Large intestine (tissue), 3 donors: Measurements from ENCODE around the gene HIVEP1. TPM values are rescaled to one million over a fixed set of nuclear protein-coding genes. Genes with fewer than 3 reads are reported as not detected.
"Not testable (repeated sequence)": the region's sequence is repeated elsewhere in the genome, so short reads cannot be mapped to it uniquely, and the experiment has no call there.

Experiments used
- DNase-seq, 2 donors: peaks; one replicate each; pipeline versions ENCODE4 v3.0.0 to v3.0.0-alpha.2; 2013
- H3K27ac ChIP-seq: one replicate; pipeline ENCODE4 v1.5.1; 2013; ENCODE audit warnings: low read length
- H3K27me3 ChIP-seq: 2 replicates; pipeline ENCODE4 v1.6.1; 2013; ENCODE audit warnings: low read length; ENCODE audit not compliant: control insufficient read depth, insufficient read depth
- H3K36me3 ChIP-seq: 2 replicates; pipeline ENCODE4 v1.6.1; 2013; ENCODE audit warnings: low read length; ENCODE audit not compliant: control insufficient read depth, insufficient read depth
- H3K4me1 ChIP-seq: one replicate; pipeline ENCODE4 v1.6.1; 2013; ENCODE audit warnings: low read length; ENCODE audit not compliant: control insufficient read depth, insufficient read depth
- H3K4me3 ChIP-seq: one replicate; pipeline ENCODE4 v1.5.1; 2013; ENCODE audit warnings: low read length
- H3K9me3 ChIP-seq: one replicate; pipeline ENCODE4 v1.6.1; 2013; ENCODE audit warnings: mild to moderate bottlenecking, low read depth, low read length, moderate library complexity; ENCODE audit not compliant: control insufficient read depth
- WGBS: methylation state at CpG from one replicate; pipeline ENCODE4 v1.1.5; 2013; ENCODE audit warnings: low lambda C conversion rate; ENCODE audit not compliant: insufficient coverage; 5-methylcytosine and 5-hydroxymethylcytosine counted together
- polyA plus RNA-seq: library from polyadenylated mRNA; unstranded; fragments of 120-200 nt; gene quantifications from one replicate; pipeline ENCODE4 v1.2.1, GENCODE V29; 2013

HIVEP1 gene
- polyA plus RNA-seq, 1 donor: 24.2 TPM

DNA sequence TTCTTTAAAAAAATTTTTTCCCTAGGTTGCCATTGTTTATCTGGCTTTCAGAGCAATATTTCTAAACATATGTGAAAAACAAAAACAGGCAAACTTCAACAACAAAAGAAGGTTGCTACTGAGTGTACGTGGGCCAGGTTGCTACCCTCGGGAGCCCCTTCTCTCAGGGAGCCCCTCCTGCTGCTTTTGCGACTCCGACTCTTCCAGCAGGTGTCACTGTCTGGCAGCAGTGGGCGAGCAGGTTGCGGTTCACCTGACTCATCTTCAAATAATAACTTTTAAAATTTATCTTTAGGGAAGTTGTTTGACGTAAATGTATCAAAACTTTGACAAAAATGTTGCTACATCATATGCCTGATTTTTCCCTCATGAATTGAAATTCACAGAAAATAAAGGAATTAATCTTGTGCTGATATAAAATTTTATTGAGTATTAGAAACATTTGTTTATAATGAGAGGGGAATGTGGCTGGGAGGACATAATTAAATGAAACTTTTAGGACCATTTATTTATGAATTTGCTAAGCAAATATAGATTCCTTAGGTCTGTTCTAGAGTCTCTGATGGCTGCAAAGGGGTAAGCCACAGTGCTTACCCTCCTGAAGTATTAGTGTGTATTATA, 138.8 kb downstream of the HIVEP1 start:
- 48% methylated on average over 3 of the region's 7 CpGs for WGBS
- H3K27ac ChIP-seq: no peak overlapping the region

DNA sequence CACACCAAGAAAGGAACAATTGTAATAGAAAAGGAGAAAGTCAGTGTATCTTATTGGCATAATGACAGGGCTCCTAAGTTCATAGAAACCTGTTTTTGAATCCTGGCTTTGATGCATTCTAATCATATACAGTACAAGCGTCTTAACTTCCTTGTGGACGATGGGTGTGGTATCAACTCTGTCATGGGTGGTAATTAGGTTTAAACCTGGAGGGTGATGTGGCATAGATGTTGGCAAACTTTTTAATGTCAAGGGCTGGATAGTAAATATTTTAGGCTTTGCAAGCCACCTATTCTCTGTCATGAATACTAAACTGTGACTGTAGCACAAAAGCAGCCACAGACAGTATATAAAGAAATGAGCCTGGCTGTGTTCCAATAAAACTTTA, 139.3 kb downstream of the HIVEP1 start:
- peak in 1 of 2 donors; percentile 35 for DNase-seq
- Histone ChIP-seq H3K27me3 (no peaks in the 10 kb centered on the region), H3K4me1 (no peaks in the 10 kb centered on the region), H3K4me3 (no peak overlapping the region), H3K27ac (no peak overlapping the region), H3K9me3 (no peaks in the 10 kb centered on the region), H3K36me3 (peaks cover 8% of the 10 kb centered on the region)
- 80% methylated on average over 1 of the region's 2 CpGs for WGBS

More for the DNA sequence above, 138.8 kb downstream of the HIVEP1 start:
- Histone ChIP-seq H3K4me1 (no peaks in the 10 kb centered on the region), H3K9me3 (no peaks in the 10 kb centered on the region), H3K4me3 (no peak overlapping the region), H3K27me3 (no peaks in the 10 kb centered on the region), H3K36me3 (peaks cover 8% of the 10 kb centered on the region)
- DNase-seq: peak; percentile 26 to 46

DNA sequence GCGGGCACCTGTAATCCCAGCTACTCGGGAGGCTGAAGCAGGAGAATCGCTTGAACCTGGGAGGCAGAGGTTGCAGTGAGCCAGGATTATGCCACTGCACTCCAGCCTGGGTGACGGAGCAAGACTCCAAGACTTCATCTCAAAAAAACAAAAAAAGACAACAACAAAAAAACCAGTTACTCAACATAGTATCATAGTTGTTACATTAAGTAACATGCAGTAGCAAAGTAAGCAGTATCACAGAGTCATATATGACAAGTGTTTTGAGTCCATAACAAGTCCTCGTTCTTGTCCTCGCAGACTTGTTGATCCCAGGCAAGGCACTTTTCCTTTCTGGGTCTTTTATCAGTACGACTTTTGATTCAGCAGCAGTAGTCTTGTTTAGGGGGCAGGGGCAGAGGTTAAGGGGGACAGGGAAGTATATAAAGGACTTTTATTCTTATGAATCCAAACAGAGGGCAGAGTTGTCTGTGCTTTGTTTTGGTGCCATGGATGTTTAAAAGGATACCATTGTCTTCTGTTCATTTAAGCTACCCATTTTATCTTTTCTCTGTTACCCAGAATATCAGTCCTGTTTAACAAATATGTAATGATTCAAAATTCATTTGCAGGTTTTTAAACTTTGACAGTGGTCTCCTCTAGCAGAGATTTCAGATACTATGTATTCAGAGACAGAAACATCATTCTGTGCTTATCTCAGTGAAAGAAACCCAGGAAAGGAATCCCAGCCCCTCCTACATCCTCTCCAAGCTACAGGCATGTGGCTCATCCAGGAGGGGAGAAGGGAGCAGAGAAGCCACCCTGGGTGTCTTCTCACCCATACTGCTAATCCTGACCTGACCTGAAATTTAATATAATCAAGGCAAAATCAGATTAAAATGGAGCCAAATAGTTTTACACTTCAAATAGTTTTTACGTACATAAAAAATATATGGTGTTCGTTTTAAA, 140.2 kb downstream of the HIVEP1 start:
- H3K4me1 ChIP-seq: no peaks in the 10 kb centered on the region
- no peaks in the 10 kb centered on the region for H3K9me3 ChIP-seq
- no peak overlapping the region for H3K4me3 ChIP-seq
- no peak for DNase-seq
- no peak overlapping the region for H3K27ac ChIP-seq
- WGBS: 90% methylated on average over 4 of the region's 9 CpGs
- H3K36me3 ChIP-seq: peaks cover 5% of the 10 kb centered on the region
- no peaks in the 10 kb centered on the region for H3K27me3 ChIP-seq

DNA sequence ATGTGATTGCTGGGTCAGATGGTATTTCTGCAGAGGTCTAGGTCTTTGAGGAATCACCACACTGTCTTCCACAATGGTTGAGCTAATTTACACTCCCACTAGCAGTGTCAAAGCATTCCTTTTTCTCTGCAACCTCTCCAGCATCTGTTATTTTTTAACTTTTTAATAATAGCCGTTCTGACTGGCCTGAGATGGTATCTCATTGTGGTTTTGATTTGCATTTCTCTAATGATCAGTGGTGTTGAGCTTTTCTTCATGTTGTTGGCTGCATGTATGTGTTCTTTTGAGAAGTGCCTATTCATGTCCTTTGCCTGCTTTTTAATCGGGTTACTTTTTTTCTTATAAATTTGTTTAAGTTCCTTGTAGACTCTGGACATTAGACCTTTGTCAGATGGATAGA, 143.7 kb downstream of the HIVEP1 start:
- not testable (repeated sequence) for DNase-seq, H3K27ac ChIP-seq, H3K36me3 ChIP-seq, H3K27me3 ChIP-seq, H3K4me3 ChIP-seq, H3K9me3 ChIP-seq, H3K4me1 ChIP-seq
- 73% methylated on average over 2 of the region's 2 CpGs for WGBS

DNA sequence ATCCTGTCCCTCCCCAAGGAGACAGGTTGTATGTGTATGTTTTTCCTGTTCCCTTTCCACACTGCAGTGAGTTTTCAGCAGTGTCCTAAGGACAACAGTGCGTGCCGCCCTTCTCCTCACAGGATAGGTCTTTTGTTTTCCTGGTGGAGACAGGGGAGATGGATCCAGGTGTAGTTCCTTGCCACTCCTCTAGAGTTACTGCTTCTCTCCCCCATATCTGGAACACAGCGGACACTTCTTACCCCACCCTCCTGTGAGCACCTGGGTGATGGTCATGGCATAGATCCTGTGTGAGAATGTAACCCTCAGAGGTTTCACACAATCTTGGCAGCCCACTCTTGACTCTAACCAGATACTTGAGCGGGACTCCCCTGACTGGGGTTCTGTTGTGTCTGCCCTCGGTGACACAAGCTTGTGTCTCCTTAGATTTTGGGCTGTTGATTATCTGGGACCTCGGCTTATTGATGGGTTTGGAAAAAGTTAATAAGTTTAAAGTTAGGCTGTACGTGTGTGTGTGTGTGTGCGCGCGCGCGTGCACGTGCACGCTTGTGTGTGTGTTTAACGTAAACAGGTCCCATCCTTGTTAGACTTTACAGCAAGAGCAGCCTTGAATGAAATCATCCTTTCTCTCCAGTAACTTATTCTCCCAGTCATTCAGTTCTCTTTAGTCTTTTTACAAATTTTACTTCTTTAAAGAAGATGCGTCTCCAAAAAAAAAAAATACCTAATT, 146.7 kb downstream of the HIVEP1 start:
- no peak for DNase-seq
- Histone ChIP-seq H3K36me3 (peaks cover 26% of the 10 kb centered on the region), H3K27me3 (no peaks in the 10 kb centered on the region), H3K4me1 (no peaks in the 10 kb centered on the region), H3K4me3 (no peak overlapping the region), H3K27ac (no peak overlapping the region), H3K9me3 (no peaks in the 10 kb centered on the region)
- WGBS: 94% methylated on average over 5 of the region's 16 CpGs

DNA sequence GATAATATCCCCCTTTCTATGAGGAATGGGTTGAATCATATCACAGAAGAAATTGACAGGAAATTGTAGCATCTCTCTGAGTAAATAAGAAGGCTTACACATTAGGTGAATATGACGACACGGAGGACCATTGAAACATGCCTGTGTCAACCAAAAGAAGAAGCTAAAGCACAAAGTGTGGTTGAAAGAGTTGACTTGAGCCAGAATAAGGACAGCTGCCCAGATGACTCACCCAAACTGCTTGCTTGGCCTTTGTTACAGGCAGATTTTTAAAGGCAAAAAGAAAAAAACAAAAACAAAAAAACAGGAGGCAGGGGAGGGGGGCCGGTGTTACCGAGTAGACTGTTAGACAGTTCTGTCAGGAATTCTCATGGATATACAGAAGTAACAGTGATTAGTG, 148.2 kb downstream of the HIVEP1 start:
- Histone ChIP-seq H3K27ac (no peak overlapping the region), H3K36me3 (peaks cover 30% of the 10 kb centered on the region), H3K4me3 (no peak overlapping the region), H3K9me3 (no peaks in the 10 kb centered on the region), H3K4me1 (no peaks in the 10 kb centered on the region), H3K27me3 (no peaks in the 10 kb centered on the region)
- no peak for DNase-seq
- WGBS: 80% methylated on average over 2 of the region's 4 CpGs

DNA sequence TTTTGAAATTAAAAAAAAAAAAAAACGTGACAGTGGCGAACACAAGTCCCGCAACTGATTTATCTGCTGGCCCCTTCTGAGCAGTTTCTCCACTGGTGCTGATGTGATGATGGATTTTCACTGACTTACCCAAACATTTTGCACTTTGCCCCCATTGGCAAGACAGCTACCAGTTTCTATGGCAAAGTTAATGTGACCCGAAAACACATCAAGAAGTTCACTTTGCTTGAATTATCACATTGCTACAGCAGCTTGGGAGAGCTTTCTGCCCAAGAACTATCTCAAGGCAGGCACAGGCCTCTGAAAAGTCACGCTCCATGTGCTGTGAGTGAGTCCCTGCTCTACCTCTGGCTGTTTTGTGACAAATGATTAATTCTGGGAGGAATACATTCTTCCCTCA, 150.1 kb downstream of the HIVEP1 start:
- no peaks in the 10 kb centered on the region for H3K4me1 ChIP-seq
- no peak for DNase-seq
- WGBS: no CpG with 5 or more reads among the region's 5 CpGs

DNA sequence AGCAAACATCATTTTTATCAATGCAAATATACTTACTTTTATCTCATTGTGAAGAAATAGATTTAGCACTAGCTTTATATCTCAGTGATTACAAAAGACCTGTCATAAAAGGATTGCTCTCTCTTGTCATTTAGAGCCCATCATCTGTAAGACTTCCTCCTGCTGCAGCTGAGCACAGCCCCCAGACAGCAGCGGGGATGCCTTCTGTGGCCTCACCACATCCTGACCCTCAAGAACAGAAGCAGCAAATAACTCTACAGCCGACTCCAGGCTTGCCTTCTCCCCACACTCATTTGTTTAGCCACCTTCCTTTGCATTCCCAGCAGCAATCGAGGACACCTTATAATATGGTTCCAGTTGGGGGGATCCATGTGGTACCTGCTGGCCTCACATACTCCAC, 151.0 kb downstream of the HIVEP1 start:
- Histone ChIP-seq H3K36me3 (peaks cover 30% of the 10 kb centered on the region), H3K27me3 (no peaks in the 10 kb centered on the region), H3K4me3 (no peak overlapping the region), H3K27ac (no peak overlapping the region), H3K9me3 (no peaks in the 10 kb centered on the region), H3K4me1 (no peaks in the 10 kb centered on the region)
- DNase-seq: no peak
- 100% methylated on average over 1 of the region's 3 CpGs for WGBS

More for the DNA sequence above, 150.1 kb downstream of the HIVEP1 start:
- Histone ChIP-seq H3K36me3 (peaks cover 30% of the 10 kb centered on the region), H3K27me3 (no peaks in the 10 kb centered on the region), H3K9me3 (no peaks in the 10 kb centered on the region), H3K27ac (no peak overlapping the region), H3K4me3 (no peak overlapping the region)

DNA sequence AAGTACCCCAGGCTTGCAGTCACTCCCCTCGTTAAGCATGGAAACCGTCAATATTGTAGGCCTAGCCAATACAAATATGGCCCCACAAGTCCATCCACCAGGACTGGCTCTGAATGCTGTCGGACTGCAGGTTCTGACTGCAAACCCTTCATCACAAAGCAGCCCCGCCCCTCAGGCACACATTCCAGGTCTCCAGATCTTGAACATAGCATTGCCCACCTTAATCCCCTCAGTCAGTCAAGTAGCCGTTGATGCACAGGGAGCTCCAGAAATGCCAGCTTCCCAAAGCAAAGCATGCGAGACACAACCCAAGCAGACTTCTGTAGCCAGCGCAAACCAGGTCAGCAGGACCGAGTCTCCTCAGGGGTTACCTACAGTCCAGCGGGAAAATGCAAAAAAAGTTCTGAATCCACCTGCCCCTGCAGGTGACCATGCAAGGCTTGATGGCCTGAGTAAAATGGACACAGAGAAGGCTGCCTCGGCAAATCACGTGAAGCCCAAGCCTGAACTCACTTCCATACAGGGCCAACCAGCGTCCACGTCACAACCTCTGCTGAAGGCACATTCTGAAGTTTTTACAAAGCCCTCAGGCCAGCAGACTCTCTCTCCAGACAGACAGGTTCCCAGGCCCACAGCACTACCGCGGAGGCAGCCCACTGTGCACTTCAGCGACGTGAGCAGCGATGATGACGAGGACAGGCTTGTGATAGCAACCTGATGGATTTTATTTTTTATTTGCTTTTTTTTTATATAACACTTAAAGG, 151.8 kb downstream of the HIVEP1 start:
- H3K36me3 ChIP-seq: peaks cover 30% of the 10 kb centered on the region
- no CpG with 5 or more reads among the region's 19 CpGs for WGBS
- no peak for DNase-seq
- no peaks in the 10 kb centered on the region for H3K9me3 ChIP-seq
- H3K4me1 ChIP-seq: no peaks in the 10 kb centered on the region
- H3K4me3 ChIP-seq: no peak overlapping the region
- no peak overlapping the region for H3K27ac ChIP-seq
- H3K27me3 ChIP-seq: no peaks in the 10 kb centered on the region

DNA sequence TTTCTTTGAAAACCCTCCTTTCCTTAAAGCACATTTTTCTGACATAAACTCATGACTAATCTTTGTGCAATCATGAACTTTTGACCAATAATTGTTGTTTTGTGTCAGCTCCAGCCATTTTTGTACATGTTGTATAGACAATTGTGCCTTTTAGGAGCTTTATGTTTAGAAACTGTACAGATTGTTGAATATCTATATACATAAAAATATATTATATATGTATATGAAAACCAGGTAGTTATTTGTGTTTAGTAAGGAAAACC, 152.3 kb downstream of the HIVEP1 start:
- Histone ChIP-seq H3K4me1 (no peaks in the 10 kb centered on the region), H3K9me3 (no peaks in the 10 kb centered on the region), H3K27me3 (no peaks in the 10 kb centered on the region), H3K4me3 (no peak overlapping the region), H3K27ac (no peak overlapping the region), H3K36me3 (peaks cover 30% of the 10 kb centered on the region)
- DNase-seq: no peak
